GM23338 (cell line): Measurements from ENCODE around the gene AMFR.

Source experiments
- CREB1 ChIP-seq: fragments of 250-450 bp; sonication (Bioruptor Pico); IDR thresholded peaks from 2 replicates; pipeline ENCODE4 v1.5.0; 2020; ENCODE audit warnings: low read depth, mild to moderate bottlenecking, moderate library complexity
- EZH2 ChIP-seq: fragments of 200-600 bp; sonication (generic); IDR thresholded peaks from one replicate; pipeline ENCODE4 v1.8.0; 2017; ENCODE audit warnings: antibody characterized with exemption, mild to moderate bottlenecking, low read depth; ENCODE audit not compliant: unreplicated experiment
- EZH2phosphoT487 ChIP-seq: fragments of 200-600 bp; sonication (generic); IDR thresholded peaks from one replicate; pipeline ENCODE4 v1.8.1; 2018; ENCODE audit warnings: antibody characterized with exemption; ENCODE audit not compliant: unreplicated experiment
- JUNB ChIP-seq: IDR thresholded peaks from one replicate; pipeline ENCODE4 v1.6.1; 2016; ENCODE audit warnings: antibody characterized with exemption; ENCODE audit not compliant: unreplicated experiment
- POLR2AphosphoS5 ChIP-seq: IDR thresholded peaks from 2 replicates; pipeline ENCODE4 v1.6.1; 2016; ENCODE audit warnings: antibody characterized with exemption, low read depth
- ZNF114 ChIP-seq: fragments of 250-450 bp; sonication (Bioruptor Pico); IDR thresholded peaks from 2 replicates; pipeline ENCODE4 v1.5.0; 2020; ENCODE audit warnings: mild to moderate bottlenecking, moderate library complexity
- TF ChIP-seq, protein P1 (sequence below), 2 experiments: fragments of 200-600 bp in 1 of 2; sonication (generic) in 1 of 2; conservative IDR thresholded peaks; 2 replicates each; pipeline versions ENCODE4 v1.5.1 to v1.6.1; 2016 to 2017; ENCODE audit warnings: antibody characterized with exemption in 2 of 2, low read depth in 2 of 2, mild to moderate bottlenecking in 2 of 2, moderate library complexity in 1 of 2
- TF ChIP-seq, protein P2 (sequence below): IDR thresholded peaks from one replicate; pipeline ENCODE4 v1.6.1; 2018; ENCODE audit warnings: antibody characterized with exemption; ENCODE audit not compliant: unreplicated experiment
- TF ChIP-seq, protein P3 (sequence below): IDR thresholded peaks from 2 replicates; pipeline ENCODE4 v1.6.1; 2016; ENCODE audit warnings: antibody characterized with exemption
- TF ChIP-seq, protein P4 (sequence below): fragments of 250-450 bp; sonication (Bioruptor Pico); IDR thresholded peaks from 2 replicates; pipeline ENCODE4 v1.5.0; 2020; ENCODE audit warnings: mild to moderate bottlenecking, moderate library complexity

DNA sequence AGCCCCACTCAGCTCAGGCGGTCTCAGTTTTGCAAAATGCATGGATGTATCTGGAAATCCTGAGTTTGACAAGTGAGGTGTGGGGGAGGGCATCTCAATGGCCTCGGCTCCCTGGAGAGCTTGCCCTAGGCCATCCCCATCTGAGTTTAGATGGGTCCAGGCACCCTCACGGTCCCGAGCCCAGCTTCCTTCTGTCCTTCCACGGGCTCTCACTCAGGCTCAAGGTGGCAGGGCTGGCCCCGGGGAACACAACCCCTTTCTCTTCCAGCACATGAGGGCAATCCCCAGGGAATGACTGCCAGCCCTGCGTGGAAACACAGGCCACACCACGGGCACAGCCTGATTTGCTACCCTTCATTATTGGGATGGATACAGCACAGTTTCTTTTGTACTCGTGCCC is 58.4 kb downstream of the AMFR start:
- TF ChIP-seq, protein P1, sequence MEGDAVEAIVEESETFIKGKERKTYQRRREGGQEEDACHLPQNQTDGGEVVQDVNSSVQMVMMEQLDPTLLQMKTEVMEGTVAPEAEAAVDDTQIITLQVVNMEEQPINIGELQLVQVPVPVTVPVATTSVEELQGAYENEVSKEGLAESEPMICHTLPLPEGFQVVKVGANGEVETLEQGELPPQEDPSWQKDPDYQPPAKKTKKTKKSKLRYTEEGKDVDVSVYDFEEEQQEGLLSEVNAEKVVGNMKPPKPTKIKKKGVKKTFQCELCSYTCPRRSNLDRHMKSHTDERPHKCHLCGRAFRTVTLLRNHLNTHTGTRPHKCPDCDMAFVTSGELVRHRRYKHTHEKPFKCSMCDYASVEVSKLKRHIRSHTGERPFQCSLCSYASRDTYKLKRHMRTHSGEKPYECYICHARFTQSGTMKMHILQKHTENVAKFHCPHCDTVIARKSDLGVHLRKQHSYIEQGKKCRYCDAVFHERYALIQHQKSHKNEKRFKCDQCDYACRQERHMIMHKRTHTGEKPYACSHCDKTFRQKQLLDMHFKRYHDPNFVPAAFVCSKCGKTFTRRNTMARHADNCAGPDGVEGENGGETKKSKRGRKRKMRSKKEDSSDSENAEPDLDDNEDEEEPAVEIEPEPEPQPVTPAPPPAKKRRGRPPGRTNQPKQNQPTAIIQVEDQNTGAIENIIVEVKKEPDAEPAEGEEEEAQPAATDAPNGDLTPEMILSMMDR (conservative IDR thresholded peaks at IDR 0.05; ENCODE audit: low read depth in 2 of 2): no peak
- TF ChIP-seq POLR2AphosphoS5: no peak
- TF ChIP-seq, protein P2, sequence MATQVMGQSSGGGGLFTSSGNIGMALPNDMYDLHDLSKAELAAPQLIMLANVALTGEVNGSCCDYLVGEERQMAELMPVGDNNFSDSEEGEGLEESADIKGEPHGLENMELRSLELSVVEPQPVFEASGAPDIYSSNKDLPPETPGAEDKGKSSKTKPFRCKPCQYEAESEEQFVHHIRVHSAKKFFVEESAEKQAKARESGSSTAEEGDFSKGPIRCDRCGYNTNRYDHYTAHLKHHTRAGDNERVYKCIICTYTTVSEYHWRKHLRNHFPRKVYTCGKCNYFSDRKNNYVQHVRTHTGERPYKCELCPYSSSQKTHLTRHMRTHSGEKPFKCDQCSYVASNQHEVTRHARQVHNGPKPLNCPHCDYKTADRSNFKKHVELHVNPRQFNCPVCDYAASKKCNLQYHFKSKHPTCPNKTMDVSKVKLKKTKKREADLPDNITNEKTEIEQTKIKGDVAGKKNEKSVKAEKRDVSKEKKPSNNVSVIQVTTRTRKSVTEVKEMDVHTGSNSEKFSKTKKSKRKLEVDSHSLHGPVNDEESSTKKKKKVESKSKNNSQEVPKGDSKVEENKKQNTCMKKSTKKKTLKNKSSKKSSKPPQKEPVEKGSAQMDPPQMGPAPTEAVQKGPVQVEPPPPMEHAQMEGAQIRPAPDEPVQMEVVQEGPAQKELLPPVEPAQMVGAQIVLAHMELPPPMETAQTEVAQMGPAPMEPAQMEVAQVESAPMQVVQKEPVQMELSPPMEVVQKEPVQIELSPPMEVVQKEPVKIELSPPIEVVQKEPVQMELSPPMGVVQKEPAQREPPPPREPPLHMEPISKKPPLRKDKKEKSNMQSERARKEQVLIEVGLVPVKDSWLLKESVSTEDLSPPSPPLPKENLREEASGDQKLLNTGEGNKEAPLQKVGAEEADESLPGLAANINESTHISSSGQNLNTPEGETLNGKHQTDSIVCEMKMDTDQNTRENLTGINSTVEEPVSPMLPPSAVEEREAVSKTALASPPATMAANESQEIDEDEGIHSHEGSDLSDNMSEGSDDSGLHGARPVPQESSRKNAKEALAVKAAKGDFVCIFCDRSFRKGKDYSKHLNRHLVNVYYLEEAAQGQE: no peak
- no peak for TF ChIP-seq EZH2
- TF ChIP-seq CREB1: no peak
- no peak for TF ChIP-seq JUNB
- TF ChIP-seq EZH2phosphoT487: no peak
- TF ChIP-seq, protein P3, sequence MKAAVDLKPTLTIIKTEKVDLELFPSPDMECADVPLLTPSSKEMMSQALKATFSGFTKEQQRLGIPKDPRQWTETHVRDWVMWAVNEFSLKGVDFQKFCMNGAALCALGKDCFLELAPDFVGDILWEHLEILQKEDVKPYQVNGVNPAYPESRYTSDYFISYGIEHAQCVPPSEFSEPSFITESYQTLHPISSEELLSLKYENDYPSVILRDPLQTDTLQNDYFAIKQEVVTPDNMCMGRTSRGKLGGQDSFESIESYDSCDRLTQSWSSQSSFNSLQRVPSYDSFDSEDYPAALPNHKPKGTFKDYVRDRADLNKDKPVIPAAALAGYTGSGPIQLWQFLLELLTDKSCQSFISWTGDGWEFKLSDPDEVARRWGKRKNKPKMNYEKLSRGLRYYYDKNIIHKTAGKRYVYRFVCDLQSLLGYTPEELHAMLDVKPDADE: no peak
- TF ChIP-seq, protein P4, sequence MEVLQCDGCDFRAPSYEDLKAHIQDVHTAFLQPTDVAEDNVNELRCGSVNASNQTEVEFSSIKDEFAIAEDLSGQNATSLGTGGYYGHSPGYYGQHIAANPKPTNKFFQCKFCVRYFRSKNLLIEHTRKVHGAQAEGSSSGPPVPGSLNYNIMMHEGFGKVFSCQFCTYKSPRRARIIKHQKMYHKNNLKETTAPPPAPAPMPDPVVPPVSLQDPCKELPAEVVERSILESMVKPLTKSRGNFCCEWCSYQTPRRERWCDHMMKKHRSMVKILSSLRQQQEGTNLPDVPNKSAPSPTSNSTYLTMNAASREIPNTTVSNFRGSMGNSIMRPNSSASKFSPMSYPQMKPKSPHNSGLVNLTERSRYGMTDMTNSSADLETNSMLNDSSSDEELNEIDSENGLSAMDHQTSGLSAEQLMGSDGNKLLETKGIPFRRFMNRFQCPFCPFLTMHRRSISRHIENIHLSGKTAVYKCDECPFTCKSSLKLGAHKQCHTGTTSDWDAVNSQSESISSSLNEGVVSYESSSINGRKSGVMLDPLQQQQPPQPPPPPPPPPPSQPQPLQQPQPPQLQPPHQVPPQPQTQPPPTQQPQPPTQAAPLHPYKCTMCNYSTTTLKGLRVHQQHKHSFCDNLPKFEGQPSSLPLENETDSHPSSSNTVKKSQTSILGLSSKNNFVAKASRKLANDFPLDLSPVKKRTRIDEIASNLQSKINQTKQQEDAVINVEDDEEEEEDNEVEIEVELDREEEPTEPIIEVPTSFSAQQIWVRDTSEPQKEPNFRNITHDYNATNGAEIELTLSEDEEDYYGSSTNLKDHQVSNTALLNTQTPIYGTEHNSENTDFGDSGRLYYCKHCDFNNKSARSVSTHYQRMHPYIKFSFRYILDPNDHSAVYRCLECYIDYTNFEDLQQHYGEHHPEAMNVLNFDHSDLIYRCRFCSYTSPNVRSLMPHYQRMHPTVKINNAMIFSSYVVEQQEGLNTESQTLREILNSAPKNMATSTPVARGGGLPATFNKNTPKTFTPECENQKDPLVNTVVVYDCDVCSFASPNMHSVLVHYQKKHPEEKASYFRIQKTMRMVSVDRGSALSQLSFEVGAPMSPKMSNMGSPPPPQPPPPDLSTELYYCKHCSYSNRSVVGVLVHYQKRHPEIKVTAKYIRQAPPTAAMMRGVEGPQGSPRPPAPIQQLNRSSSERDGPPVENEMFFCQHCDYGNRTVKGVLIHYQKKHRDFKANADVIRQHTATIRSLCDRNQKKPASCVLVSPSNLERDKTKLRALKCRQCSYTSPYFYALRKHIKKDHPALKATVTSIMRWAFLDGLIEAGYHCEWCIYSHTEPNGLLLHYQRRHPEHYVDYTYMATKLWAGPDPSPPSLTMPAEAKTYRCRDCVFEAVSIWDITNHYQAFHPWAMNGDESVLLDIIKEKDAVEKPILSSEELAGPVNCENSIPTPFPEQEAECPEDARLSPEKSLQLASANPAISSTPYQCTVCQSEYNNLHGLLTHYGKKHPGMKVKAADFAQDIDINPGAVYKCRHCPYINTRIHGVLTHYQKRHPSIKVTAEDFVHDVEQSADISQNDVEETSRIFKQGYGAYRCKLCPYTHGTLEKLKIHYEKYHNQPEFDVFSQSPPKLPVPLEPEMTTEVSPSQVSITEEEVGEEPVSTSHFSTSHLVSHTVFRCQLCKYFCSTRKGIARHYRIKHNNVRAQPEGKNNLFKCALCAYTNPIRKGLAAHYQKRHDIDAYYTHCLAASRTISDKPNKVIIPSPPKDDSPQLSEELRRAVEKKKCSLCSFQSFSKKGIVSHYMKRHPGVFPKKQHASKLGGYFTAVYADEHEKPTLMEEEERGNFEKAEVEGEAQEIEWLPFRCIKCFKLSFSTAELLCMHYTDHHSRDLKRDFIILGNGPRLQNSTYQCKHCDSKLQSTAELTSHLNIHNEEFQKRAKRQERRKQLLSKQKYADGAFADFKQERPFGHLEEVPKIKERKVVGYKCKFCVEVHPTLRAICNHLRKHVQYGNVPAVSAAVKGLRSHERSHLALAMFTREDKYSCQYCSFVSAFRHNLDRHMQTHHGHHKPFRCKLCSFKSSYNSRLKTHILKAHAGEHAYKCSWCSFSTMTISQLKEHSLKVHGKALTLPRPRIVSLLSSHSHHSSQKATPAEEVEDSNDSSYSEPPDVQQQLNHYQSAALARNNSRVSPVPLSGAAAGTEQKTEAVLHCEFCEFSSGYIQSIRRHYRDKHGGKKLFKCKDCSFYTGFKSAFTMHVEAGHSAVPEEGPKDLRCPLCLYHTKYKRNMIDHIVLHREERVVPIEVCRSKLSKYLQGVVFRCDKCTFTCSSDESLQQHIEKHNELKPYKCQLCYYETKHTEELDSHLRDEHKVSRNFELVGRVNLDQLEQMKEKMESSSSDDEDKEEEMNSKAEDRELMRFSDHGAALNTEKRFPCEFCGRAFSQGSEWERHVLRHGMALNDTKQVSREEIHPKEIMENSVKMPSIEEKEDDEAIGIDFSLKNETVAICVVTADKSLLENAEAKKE (CRISPR knock-in tag): no peak
- no peak for TF ChIP-seq ZNF114 (CRISPR knock-in tag)
